K562 (cell line): ENCODE results near the gene HGS. TPM values are rescaled to one million over a fixed set of nuclear protein-coding genes. Genes with fewer than 3 reads are reported as not detected.

Experiments
- CCNT2 ChIP-seq: IDR thresholded peaks from 2 replicates; pipeline ENCODE4 v1.6.1; 2011; ENCODE audit warnings: borderline replicate concordance, low read depth, mild to moderate bottlenecking, moderate library complexity, mixed read lengths, low read length; ENCODE audit not compliant: insufficient read length; ENCODE audit errors: extremely low read depth
- HOXB6 ChIP-seq: fragments of 250-450 bp; sonication (Bioruptor Pico); IDR thresholded peaks from 2 replicates; pipeline ENCODE4 v1.5.1; 2022; ENCODE audit warnings: mild to moderate bottlenecking, borderline replicate concordance
- KLF10 ChIP-seq: fragments of 250-450 bp; sonication (Bioruptor Pico); IDR thresholded peaks from 2 replicates; pipeline ENCODE4 v1.6.1; 2021; ENCODE audit warnings: matching md5 sums
- LCOR ChIP-seq: sonication (generic); formaldehyde crosslinking; IDR thresholded peaks from 2 replicates; pipeline ENCODE4 v1.8.0; 2022; ENCODE audit warnings: mild to moderate bottlenecking, missing genetic modification reagents
- NCOA6 ChIP-seq: fragments of 450-650 bp; IDR thresholded peaks from 2 replicates; pipeline ENCODE4 v1.6.1; 2017; ENCODE audit warnings: mild to moderate bottlenecking
- PHB ChIP-seq: fragments of 250-450 bp; sonication (Bioruptor Pico); IDR thresholded peaks from 2 replicates; pipeline ENCODE4 v1.5.0; 2021
- POLR2G ChIP-seq: fragments of 200-400 bp; formaldehyde crosslinking; IDR thresholded peaks from 2 replicates; pipeline ENCODE4 v1.6.1; 2017; ENCODE audit warnings: low read depth, mild to moderate bottlenecking, antibody characterized with exemption, low read length, moderate library complexity
- STAT5A ChIP-seq: IDR thresholded peaks from 2 replicates; pipeline ENCODE4 v1.6.1; 2012; ENCODE audit warnings: low read length, inconsistent platforms, borderline replicate concordance
- TGIF2 ChIP-seq: sonication (generic); formaldehyde crosslinking; IDR thresholded peaks from 2 replicates; pipeline ENCODE4 v1.8.1; 2022; ENCODE audit warnings: mild to moderate bottlenecking, missing genetic modification reagents, moderate library complexity
- YBX1 ChIP-seq: fragments of 450-650 bp; IDR thresholded peaks from 2 replicates; pipeline ENCODE4 v1.7.1; 2016; ENCODE audit warnings: mild to moderate bottlenecking
- ZNF224 ChIP-seq: sonication (generic); formaldehyde crosslinking; IDR thresholded peaks from 2 replicates; pipeline ENCODE4 v1.8.0; 2022; ENCODE audit warnings: mild to moderate bottlenecking, missing genetic modification reagents
- ZNF316 ChIP-seq: fragments of 450-650 bp; IDR thresholded peaks from 2 replicates; pipeline ENCODE4 v1.6.1; 2016
- polyA plus RNA-seq, 8 experiments: library from polyadenylated mRNA; depleted of rRNA in 4 of 8; stranded (reverse) in 5 of 8; unstranded in 3 of 8; fragments of >200 nt; fragmentation: Nextera tagmentation in 2 of 8; fragmentation: Illumina TruSeq in 1 of 8; extraction: Ambion mirVana in 2 of 8; extraction: Trizol in 1 of 8; gene quantifications; 2 replicates each; pipeline versions ENCODE4 v1.2.1 to v1.2.3, GENCODE V29; 2011 to 2014; ENCODE audit warnings: inconsistent platforms in 1 of 8, missing spikeins in 1 of 8
- total RNA-seq, 7 experiments: library from RNA; depleted of rRNA in 6 of 7; stranded (reverse); fragments of >200 nt in 6 of 7; fragmentation: Illumina TruSeq in 2 of 7; extraction: Trizol in 2 of 7; gene quantifications; 2 replicates each; pipeline versions ENCODE4 v1.2.1 to v1.2.3, GENCODE V29; 2011 to 2021; ENCODE audit warnings: low replicate concordance in 1 of 7
- TF ChIP-seq, protein P1 (sequence below): fragments of 450-650 bp; IDR thresholded peaks from 2 replicates; pipeline ENCODE4 v1.6.1; 2016; ENCODE audit warnings: mild to moderate bottlenecking
- TF ChIP-seq, protein P2 (sequence below): fragments of 250-450 bp; sonication (Bioruptor Pico); IDR thresholded peaks from 2 replicates; pipeline ENCODE4 v1.8.0; 2022; ENCODE audit warnings: inconsistent platforms
- TF ChIP-seq, protein P3 (sequence below): IDR thresholded peaks from 2 replicates; pipeline ENCODE4 v1.6.1; 2012; ENCODE audit warnings: low read depth, low read length, improper control_type of control experiment, borderline replicate concordance
- TF ChIP-seq, protein P4 (sequence below): fragments of 250-450 bp; sonication (Bioruptor Pico); IDR thresholded peaks from 2 replicates; pipeline ENCODE4 v1.4.0; 2020
- TF ChIP-seq, protein P5 (sequence below): fragments of 250-450 bp; sonication (Bioruptor Pico); IDR thresholded peaks from 2 replicates; pipeline ENCODE4 v1.8.0; 2021; ENCODE audit warnings: mild to moderate bottlenecking, moderate library complexity
- TF ChIP-seq, protein P6 (sequence below): fragments of 450-650 bp; IDR thresholded peaks from 2 replicates; pipeline ENCODE4 v1.6.1; 2016; ENCODE audit warnings: missing biosample characterization, missing genetic modification characterization

The HGS gene
- total and polyA plus RNA-seq, 9 of the 15 experiments (the other 6 are each of a cell fraction or from before 2014, with no cell fraction given): 3.9 to 176 (median 77.1) TPM

DNA sequence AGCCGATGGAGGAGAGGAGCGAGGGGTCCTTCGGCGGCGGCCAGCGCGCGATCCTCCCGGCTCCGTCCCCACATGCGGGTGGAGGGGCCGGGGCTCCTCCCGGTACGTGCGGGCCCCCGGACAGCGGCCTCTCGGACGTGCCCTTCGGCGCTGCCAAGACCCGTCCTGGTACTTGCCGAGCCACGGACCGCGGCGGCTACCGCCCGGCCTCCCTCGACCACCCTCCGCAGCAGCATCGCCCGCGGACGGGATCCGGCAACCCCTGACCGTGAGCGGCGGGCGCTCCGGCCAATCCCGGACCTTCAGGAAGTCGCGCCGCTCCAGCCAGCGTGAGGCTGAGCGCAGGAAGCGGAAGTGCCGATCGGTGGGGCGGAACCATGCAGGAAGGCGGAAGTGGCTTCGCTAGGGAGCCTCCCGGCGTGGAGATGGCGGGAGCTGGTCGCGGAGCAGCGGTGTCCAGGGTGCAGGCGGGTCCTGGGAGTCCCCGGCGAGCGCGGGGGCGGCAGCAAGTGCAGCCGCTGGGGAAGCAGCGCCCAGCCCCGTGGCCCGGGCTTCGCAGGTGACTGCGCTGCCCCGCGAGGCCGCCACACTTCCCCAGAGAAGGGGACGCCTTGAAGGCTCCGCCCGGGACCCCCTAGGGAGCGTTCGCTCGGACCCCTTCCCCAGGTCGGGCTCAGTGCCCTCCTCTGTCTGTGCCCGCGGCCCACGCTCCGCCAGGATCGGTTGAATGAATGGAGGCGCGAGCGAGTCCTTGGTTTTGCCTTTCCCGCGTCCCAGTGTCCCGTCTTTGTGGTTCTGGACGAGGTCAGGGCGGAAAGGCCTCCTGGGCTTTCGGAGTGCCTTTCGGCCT, 17.2 kb upstream of the HGS start, which contains the start of the genes CCDC137 and OXLD1 (continued):
- TF ChIP-seq KLF10 (CRISPR knock-in tag) (no peak), YBX1 (no peak), HOXB6 (no peak), ZNF224 (CRISPR knock-in tag) (no peak), STAT5A (no peak), TGIF2 (CRISPR knock-in tag) (0 out of 2 replicates have a peak, but pooled peaks have one; percentile 34), NCOA6 (no peak), POLR2G (peak; percentile 98), LCOR (CRISPR knock-in tag) (0 out of 2 replicates have a peak, but pooled peaks have one; percentile 62), ZNF316 (no peak), CCNT2 (peak; percentile 52), PHB (peak; percentile 46; the same call in 1 of the 2 replicates)
- TF ChIP-seq, protein P1, sequence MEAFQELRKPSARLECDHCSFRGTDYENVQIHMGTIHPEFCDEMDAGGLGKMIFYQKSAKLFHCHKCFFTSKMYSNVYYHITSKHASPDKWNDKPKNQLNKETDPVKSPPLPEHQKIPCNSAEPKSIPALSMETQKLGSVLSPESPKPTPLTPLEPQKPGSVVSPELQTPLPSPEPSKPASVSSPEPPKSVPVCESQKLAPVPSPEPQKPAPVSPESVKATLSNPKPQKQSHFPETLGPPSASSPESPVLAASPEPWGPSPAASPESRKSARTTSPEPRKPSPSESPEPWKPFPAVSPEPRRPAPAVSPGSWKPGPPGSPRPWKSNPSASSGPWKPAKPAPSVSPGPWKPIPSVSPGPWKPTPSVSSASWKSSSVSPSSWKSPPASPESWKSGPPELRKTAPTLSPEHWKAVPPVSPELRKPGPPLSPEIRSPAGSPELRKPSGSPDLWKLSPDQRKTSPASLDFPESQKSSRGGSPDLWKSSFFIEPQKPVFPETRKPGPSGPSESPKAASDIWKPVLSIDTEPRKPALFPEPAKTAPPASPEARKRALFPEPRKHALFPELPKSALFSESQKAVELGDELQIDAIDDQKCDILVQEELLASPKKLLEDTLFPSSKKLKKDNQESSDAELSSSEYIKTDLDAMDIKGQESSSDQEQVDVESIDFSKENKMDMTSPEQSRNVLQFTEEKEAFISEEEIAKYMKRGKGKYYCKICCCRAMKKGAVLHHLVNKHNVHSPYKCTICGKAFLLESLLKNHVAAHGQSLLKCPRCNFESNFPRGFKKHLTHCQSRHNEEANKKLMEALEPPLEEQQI: no peak
- TF ChIP-seq, protein P2, sequence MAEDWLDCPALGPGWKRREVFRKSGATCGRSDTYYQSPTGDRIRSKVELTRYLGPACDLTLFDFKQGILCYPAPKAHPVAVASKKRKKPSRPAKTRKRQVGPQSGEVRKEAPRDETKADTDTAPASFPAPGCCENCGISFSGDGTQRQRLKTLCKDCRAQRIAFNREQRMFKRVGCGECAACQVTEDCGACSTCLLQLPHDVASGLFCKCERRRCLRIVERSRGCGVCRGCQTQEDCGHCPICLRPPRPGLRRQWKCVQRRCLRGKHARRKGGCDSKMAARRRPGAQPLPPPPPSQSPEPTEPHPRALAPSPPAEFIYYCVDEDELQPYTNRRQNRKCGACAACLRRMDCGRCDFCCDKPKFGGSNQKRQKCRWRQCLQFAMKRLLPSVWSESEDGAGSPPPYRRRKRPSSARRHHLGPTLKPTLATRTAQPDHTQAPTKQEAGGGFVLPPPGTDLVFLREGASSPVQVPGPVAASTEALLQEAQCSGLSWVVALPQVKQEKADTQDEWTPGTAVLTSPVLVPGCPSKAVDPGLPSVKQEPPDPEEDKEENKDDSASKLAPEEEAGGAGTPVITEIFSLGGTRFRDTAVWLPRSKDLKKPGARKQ: no peak
- TF ChIP-seq, protein P3, sequence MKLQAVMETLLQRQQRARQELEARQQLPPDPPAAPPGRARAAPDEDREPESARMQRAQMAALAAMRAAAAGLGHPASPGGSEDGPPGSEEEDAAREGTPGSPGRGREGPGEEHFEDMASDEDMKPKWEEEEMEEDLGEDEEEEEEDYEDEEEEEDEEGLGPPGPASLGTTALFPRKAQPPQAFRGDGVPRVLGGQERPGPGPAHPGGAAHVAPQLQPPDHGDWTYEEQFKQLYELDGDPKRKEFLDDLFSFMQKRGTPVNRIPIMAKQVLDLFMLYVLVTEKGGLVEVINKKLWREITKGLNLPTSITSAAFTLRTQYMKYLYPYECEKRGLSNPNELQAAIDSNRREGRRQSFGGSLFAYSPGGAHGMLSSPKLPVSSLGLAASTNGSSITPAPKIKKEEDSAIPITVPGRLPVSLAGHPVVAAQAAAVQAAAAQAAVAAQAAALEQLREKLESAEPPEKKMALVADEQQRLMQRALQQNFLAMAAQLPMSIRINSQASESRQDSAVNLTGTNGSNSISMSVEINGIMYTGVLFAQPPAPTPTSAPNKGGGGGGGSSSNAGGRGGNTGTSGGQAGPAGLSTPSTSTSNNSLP: no peak
- TF ChIP-seq, protein P4, sequence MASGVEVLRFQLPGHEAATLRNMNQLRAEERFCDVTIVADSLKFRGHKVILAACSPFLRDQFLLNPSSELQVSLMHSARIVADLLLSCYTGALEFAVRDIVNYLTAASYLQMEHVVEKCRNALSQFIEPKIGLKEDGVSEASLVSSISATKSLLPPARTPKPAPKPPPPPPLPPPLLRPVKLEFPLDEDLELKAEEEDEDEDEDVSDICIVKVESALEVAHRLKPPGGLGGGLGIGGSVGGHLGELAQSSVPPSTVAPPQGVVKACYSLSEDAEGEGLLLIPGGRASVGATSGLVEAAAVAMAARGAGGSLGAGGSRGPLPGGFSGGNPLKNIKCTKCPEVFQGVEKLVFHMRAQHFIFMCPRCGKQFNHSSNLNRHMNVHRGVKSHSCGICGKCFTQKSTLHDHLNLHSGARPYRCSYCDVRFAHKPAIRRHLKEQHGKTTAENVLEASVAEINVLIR (CRISPR knock-in tag): no peak
- TF ChIP-seq, protein P5, sequence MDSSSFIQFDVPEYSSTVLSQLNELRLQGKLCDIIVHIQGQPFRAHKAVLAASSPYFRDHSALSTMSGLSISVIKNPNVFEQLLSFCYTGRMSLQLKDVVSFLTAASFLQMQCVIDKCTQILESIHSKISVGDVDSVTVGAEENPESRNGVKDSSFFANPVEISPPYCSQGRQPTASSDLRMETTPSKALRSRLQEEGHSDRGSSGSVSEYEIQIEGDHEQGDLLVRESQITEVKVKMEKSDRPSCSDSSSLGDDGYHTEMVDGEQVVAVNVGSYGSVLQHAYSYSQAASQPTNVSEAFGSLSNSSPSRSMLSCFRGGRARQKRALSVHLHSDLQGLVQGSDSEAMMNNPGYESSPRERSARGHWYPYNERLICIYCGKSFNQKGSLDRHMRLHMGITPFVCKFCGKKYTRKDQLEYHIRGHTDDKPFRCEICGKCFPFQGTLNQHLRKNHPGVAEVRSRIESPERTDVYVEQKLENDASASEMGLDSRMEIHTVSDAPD (CRISPR knock-in tag): no peak
- TF ChIP-seq, protein P6, sequence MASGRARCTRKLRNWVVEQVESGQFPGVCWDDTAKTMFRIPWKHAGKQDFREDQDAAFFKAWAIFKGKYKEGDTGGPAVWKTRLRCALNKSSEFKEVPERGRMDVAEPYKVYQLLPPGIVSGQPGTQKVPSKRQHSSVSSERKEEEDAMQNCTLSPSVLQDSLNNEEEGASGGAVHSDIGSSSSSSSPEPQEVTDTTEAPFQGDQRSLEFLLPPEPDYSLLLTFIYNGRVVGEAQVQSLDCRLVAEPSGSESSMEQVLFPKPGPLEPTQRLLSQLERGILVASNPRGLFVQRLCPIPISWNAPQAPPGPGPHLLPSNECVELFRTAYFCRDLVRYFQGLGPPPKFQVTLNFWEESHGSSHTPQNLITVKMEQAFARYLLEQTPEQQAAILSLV (tag): no peak
